ENCODE results near the gene EGFL6.

EGFL6 gene

GRCh38 chrX:13658602-13659001 is 89.2 kb downstream of the EGFL6 start:
- no peaks in the 10 kb centered on the region for H4K20me1 ChIP-seq (ENCODE audit: control insufficient read depth, insufficient read depth, low read depth, low read length)
- H3K79me2 ChIP-seq (ENCODE audit: control insufficient read depth, low read length) = peaks cover 16% of the 10 kb centered on the region
- H3K27ac ChIP-seq (ENCODE audit: low read depth, low read length) = no peak overlapping the region
- TF ChIP-seq EZH2phosphoT487 (IDR thresholded peaks at IDR 0.05; ENCODE audit: borderline replicate concordance, low read length) = no peak
- peak; percentile 59 for TF ChIP-seq CTCF (IDR thresholded peaks at IDR 0.05; ENCODE audit: low read depth, low read length, poor library complexity, severe bottlenecking)
- H3F3A ChIP-seq (ENCODE audit: control insufficient read depth, insufficient read depth) = 0 out of 2 replicates have a peak, but pooled peaks cover 3% of the 10 kb centered on the region
- H3K9me2 ChIP-seq (replicated peaks; ENCODE audit: control insufficient read depth, low read length) = no peaks in the 10 kb centered on the region
- peaks cover 28% of the 10 kb centered on the region for H3K4me1 ChIP-seq (ENCODE audit: control insufficient read depth, low read length)
- peaks cover 9% of the 10 kb centered on the region for H3K36me3 ChIP-seq (ENCODE audit: control insufficient read depth, low read length)
- no peaks in the 10 kb centered on the region for H3K9me3 ChIP-seq (ENCODE audit: control insufficient read depth, insufficient read depth, low read length)
- peak overlapping the region; percentile 51 for H3K4me2 ChIP-seq (ENCODE audit: low read length)
- H3K4me3 ChIP-seq (ENCODE audit: low read length) = 0 out of 2 replicates have a peak overlapping the region, but pooled peaks have one; percentile 8
- H3K27me3 ChIP-seq (ENCODE audit: control insufficient read depth, low read length) = no peaks in the 10 kb centered on the region

GRCh38 chrX:13659063-13659462 is 89.7 kb downstream of the EGFL6 start:
- TF ChIP-seq EZH2phosphoT487 (IDR thresholded peaks at IDR 0.05; ENCODE audit: borderline replicate concordance, low read length) (no peak), CTCF (IDR thresholded peaks at IDR 0.05; ENCODE audit: low read depth, low read length, poor library complexity, severe bottlenecking) (no peak)
- H3K36me3 ChIP-seq (ENCODE audit: control insufficient read depth, low read length) = peaks cover 9% of the 10 kb centered on the region
- no peaks in the 10 kb centered on the region for H3K27me3 ChIP-seq (ENCODE audit: control insufficient read depth, low read length)
- peaks cover 12% of the 10 kb centered on the region for H3K79me2 ChIP-seq (ENCODE audit: control insufficient read depth, low read length)
- no peaks in the 10 kb centered on the region for H3K9me3 ChIP-seq (ENCODE audit: control insufficient read depth, insufficient read depth, low read length)
- H4K20me1 ChIP-seq (ENCODE audit: control insufficient read depth, insufficient read depth, low read depth, low read length) = no peaks in the 10 kb centered on the region
- no peaks in the 10 kb centered on the region for H3K9me2 ChIP-seq (replicated peaks; ENCODE audit: control insufficient read depth, low read length)
- H3K4me2 ChIP-seq (ENCODE audit: low read length) = peak overlapping the region; percentile 51
- 0 out of 2 replicates have a peak, but pooled peaks cover 3% of the 10 kb centered on the region for H3F3A ChIP-seq (ENCODE audit: control insufficient read depth, insufficient read depth)
- H3K27ac ChIP-seq (ENCODE audit: low read depth, low read length) = no peak overlapping the region
- H3K4me1 ChIP-seq (ENCODE audit: control insufficient read depth, low read length) = peaks cover 24% of the 10 kb centered on the region
- 0 out of 2 replicates have a peak overlapping the region, but pooled peaks have one; percentile 8 for H3K4me3 ChIP-seq (ENCODE audit: low read length)

GRCh38 chrX:13661735-13662288 is 92.4 kb downstream of the EGFL6 start:
- no peaks in the 10 kb centered on the region for H3K27me3 ChIP-seq (ENCODE audit: control insufficient read depth, low read length)
- no peaks in the 10 kb centered on the region for H3K9me2 ChIP-seq (replicated peaks; ENCODE audit: control insufficient read depth, low read length)
- H3K27ac ChIP-seq (ENCODE audit: low read depth, low read length) = no peak overlapping the region
- H3K4me2 ChIP-seq (ENCODE audit: low read length) = no peak overlapping the region
- no peaks in the 10 kb centered on the region for H3K9me3 ChIP-seq (ENCODE audit: control insufficient read depth, insufficient read depth, low read length)
- no peak overlapping the region for H3K4me3 ChIP-seq (ENCODE audit: low read length)
- H3K4me1 ChIP-seq (ENCODE audit: control insufficient read depth, low read length) = peaks cover 18% of the 10 kb centered on the region
- H3K79me2 ChIP-seq (ENCODE audit: control insufficient read depth, low read length) = no peaks in the 10 kb centered on the region
- H4K20me1 ChIP-seq (ENCODE audit: control insufficient read depth, insufficient read depth, low read depth, low read length) = no peaks in the 10 kb centered on the region
- no peak for TF ChIP-seq EZH2phosphoT487 (IDR thresholded peaks at IDR 0.05; ENCODE audit: borderline replicate concordance, low read length)
- TF ChIP-seq CTCF (IDR thresholded peaks at IDR 0.05; ENCODE audit: low read depth, low read length, poor library complexity, severe bottlenecking) = no peak
- H3K36me3 ChIP-seq (ENCODE audit: control insufficient read depth, low read length) = peaks cover 9% of the 10 kb centered on the region
- H3F3A ChIP-seq (ENCODE audit: control insufficient read depth, insufficient read depth) = 0 out of 2 replicates have a peak, but pooled peaks cover 3% of the 10 kb centered on the region

All from DOHH2 (cell line).